HK-2 (cell line): ENCODE results near the gene ODAD2.
"Not testable (repeated sequence)": the region's sequence is repeated elsewhere in the genome, so short reads cannot be mapped to it uniquely, and the experiment has no call there.

ENCODE experiments used
- DNase-seq: peaks from one replicate; pipeline ENCODE4 v3.0.0-alpha.2; 2018; ENCODE audit not compliant: unreplicated experiment

Gene ODAD2

GRCh38 chr10:27970795-27971194, 28.1 kb downstream of the ODAD2 start:
- DNase-seq = not testable (repeated sequence)

DNA sequence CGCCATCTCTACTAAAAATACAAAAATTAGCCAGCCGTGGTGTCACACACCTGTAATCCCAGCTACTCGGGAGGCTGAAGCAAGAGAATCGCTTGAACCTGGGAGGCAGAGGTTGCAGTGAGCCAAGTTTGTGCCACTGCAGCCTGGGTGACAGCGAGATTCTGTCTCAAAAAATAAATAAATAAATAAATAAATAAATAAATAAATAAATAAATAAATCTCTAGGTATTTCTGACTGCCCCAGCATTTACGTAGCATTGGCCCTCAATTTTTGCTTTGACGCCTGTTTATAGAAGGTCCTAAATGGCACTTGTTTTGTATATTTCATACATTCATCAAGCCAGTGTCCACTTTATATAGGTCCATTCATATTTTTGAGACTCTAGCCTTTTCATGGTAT, 28.9 kb downstream of the ODAD2 start:
- not testable (repeated sequence) for DNase-seq

DNA sequence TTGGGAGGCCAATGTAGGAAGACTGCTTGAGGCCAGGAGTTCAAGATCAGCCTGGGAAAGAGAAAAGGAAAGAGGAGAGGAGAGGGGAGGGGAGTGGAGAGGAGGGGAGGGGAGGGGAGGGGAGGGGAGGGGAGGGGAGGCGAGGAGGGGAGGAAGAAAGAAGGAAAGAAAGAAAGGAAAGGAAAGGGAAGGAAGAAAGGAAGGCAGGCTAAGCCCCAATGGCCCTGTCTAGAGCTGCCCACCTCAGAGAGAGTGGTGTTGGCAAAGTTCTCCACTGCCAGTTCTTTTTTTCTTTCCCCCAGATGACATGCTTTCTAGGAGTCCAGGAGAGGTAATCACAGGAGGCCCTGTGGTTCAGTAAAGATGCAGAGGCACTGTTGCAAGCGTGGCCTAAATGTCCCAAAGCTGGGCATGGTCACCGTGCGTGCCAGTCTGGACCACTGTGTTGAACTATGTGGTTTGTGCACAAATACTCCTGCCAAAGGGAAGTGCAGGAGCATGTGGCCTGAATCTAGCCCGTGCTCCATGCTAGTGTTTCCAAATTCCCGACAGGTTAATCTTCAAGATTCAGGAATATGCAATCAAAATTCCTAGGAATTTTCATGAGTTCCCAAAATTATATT, 39.7 kb downstream of the ODAD2 start:
- no peak for DNase-seq

GRCh38 chr10:27958383-27958782, 40.5 kb downstream of the ODAD2 start:
- DNase-seq = not testable (repeated sequence)

DNA sequence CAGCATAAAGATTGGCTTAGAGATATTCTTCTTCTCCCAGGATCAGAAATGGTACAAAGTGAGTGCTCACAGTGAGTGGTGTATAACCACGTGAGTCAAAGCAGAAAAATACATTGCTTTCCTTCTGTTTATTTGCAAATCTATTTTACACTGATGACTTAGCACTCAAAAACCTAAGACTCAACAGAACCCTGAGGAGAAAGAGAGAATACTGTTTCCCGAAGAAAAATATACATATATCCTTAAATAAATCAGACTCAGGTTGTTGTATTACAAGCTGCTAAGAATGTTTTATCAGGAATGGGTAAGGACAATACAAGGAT, 48.7 kb downstream of the ODAD2 start:
- no peak for DNase-seq

DNA sequence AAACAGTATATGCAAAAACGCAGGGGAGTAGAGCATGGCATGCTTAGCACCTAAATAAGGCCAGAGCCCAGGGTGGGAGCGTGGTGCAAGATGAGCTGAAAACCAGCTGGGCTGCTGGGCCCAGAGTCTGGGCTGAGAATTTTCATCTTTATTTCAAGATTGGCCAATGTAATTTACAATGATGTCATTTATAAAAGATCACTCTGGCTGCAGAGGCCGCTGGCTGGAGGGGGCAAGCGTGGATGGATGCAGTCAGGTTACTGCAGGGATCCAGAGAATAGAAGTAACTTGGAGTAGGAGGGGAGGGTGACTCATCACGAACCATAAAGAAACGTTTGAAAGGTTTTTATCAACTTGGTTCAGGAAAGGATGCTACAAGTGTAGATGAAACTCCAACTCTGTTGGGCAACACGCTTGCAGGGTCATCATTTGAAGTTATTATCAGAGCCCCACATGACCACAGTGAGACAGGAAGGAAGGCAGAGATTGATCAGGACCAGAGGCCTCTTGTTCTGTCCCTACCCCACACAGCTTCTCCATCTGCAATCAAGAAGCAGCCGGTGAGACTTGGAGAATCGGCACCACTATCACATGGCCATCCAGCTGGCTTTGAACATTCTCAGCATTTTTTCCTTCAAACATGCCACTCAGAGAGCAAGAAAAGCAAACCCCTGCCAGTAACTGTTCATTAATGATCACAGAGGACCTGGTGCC, 49.2 kb downstream of the ODAD2 start:
- no peak for DNase-seq

GRCh38 chr10:27948186-27948585, 50.7 kb downstream of the ODAD2 start:
- no peak for DNase-seq

DNA sequence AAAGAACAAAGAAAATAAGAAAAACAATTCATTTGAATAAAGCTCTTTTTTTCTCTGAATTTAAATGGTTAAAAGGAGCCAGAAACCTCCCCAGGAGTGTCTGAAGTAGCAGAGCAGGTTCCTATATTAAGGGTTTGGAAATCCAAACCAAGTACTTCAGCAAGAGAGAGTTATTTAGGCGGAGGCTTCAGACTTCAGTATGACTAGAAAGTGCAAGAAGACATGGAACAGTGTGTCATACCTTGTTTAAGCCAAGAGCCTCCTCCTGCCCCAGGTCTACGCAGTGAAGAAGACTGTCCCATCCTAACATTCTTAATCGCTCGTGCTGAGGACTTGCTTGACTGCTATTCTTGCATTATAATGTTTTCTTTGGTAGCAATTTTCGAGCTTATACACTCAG, 51.3 kb downstream of the ODAD2 start:
- no peak for DNase-seq

GRCh38 chr10:27944005-27944404, 54.9 kb downstream of the ODAD2 start:
- DNase-seq = no peak

- no peak for DNase-seq
Observed at GRCh38 chr10:27914888-27915287, 84.0 kb downstream of the ODAD2 start.

- no peak for DNase-seq
Observed at GRCh38 chr10:27912231-27912630, 86.6 kb downstream of the ODAD2 start.

DNA sequence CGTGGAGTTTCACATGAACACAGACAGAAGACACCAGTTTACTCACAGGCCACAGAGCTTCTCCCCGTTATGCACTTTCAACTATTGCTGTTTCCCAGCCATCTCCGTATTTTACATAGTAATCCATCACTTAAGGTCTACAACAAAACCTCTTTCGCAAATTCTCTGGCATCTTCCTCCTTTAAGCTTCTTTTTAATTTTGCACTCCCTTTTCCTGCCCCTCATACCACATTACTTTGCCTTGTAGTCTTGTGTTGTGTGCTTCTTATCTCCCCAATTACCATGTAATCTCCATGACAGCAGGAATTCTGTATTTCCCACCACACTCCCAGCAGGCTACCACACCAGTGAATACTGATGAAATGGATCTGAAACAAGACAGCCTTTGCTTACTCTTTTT, 87.3 kb downstream of the ODAD2 start:
- DNase-seq = no peak

DNA sequence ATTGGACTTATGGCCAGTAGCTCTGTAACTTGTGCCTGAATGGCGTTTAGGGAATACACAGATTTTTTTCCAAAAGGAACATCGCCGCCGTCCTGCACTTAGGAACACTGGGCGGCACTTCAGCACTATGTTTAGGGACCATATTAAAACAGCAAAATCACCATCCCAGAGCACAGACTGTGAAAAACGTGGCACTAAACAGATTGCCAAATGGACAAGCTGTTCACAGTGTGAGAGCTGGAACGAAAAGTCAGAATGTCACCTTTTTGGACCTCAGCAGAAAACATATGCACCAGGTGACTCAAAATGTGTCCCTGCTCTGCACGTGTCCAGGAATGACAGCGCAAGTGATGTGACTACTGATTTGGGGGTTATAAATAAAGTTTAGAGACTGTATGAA, 87.9 kb downstream of the ODAD2 start:
- no peak for DNase-seq

GRCh38 chr10:27908231-27908630, 90.6 kb downstream of the ODAD2 start:
- DNase-seq = no peak

- DNase-seq = not testable (repeated sequence)
Observed at GRCh38 chr10:27899485-27899884, 99.4 kb downstream of the ODAD2 start.

DNA sequence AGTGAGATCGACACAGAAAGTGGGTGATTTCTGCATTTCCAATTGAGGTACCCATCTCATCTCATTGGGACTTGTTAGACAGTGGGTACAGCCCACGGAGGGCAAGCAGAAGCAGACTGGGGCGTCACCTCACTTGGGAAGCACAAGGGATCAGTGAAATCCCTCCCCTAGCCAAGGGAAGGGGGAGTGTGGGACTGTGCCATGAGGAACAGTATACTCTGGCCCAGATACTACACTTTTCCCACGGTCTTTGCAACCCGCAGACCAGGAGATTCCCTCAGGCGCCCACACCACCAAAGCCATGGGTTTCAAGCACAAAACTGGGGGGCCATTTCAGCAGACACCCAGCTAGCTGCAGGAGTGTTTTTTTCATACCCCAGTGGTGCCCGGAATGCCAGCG, 99.8 kb downstream of the ODAD2 start:
- DNase-seq = no peak

DNA sequence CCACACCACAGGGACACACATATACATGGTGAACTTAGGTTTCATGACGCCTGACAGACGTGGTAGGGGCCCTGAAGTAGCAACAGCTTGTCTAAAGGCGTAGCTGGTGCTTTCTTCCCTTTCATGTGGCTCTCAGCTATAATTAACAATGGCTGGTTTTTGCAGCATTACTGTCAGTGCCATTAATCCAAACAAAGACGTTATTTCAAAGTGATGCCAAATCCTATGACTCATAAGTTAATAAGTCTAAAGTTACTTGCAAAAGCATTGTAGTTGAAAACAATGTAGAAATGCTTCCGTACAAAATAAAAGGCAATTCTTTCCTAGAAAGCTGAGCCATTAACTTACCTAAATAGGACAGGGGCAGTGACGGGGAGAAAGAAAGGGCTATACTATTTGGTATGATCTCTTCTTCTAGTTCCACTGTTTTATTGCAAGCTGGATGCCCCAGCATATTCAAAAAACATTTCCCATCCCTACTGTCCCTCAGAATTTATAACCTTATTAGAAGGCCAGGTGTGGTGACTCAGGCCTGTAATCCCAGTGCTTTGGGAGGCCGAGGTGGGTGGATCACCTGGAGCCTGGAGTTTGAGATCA, 105.4 kb downstream of the ODAD2 start:
- no peak for DNase-seq

GRCh38 chr10:27890971-27891370, 107.9 kb downstream of the ODAD2 start:
- peak; percentile 2 for DNase-seq

- no peak for DNase-seq
Observed at GRCh38 chr10:27889518-27889917, 109.4 kb downstream of the ODAD2 start.

- no peak for DNase-seq
Observed at GRCh38 chr10:27884185-27884641, 114.7 kb downstream of the ODAD2 start.

DNA sequence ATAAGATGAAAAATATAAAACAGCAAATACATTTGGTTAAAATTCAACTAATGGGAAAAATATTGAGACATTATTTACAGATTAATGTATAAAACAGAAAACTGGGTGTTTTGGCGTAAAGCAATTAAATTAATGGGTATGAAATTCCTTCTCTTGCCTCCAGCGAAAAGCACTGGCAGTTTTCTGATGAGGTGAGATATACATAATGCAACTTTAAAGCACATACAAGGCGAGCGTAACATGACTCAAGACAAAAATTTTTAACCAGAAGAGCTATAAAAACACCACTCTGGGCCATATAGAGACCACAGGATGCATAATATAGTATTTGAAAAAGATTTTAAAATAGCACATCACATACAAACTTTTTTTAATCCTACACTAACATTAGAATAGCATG, 120.6 kb downstream of the ODAD2 start:
- DNase-seq = no peak

- DNase-seq = no peak
Observed at GRCh38 chr10:27865221-27865635, 133.7 kb downstream of the ODAD2 start.

DNA sequence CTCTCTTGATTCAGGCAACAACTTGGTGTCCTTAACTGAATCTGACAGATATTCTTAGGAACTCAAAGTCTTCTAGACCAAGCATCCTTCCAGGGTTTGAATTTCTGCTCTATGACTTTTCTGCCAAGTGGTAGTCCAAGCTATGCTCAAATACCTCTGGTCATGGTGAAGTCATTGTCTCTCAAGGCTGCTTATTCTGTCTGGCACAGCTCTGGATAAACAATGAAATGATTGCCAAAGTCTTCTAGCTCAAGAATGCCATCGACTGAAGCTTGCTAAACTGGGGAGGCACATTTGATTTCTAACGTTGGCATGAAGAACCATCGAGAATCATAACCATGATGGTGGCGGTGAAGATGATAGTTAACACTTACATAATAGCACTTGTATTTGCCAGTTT, 137.1 kb downstream of the ODAD2 start:
- DNase-seq = no peak
